GM18511 (cell line): ENCODE data around the gene HOOK1.
"Not testable (repeated sequence)": the region's sequence is repeated elsewhere in the genome, so short reads cannot be mapped to it uniquely, and the experiment has no call there.

Experiments used
- ATAC-seq: cut with Tn5 transposase; IDR thresholded peaks from one replicate; pipeline ENCODE4 v1.9.1; 2021; ENCODE audit warnings: mild to moderate bottlenecking, moderate library complexity; ENCODE audit not compliant: unreplicated experiment

Gene HOOK1

GRCh38 chr1:59819566-59820438, 5.1 kb downstream of the HOOK1 start:
- ATAC-seq: peak; percentile 68

GRCh38 chr1:59827055-59827643, 12.4 kb downstream of the HOOK1 start:
- ATAC-seq: no peak

GRCh38 chr1:59828160-59828559, 13.4 kb downstream of the HOOK1 start:
- no peak for ATAC-seq

GRCh38 chr1:59831529-59831928, 16.8 kb downstream of the HOOK1 start:
- no peak for ATAC-seq

GRCh38 chr1:59833022-59833421, 18.3 kb downstream of the HOOK1 start:
- ATAC-seq: no peak

GRCh38 chr1:59833991-59834390, 19.2 kb downstream of the HOOK1 start:
- no peak for ATAC-seq

- not testable (repeated sequence) for ATAC-seq
These were observed 23.1 kb downstream of the HOOK1 start for GRCh38 chr1:59837857-59838256.

- ATAC-seq: no peak
These were observed 30.3 kb downstream of the HOOK1 start for GRCh38 chr1:59845091-59845490.

GRCh38 chr1:59846209-59846894, 31.6 kb downstream of the HOOK1 start:
- no peak for ATAC-seq

- ATAC-seq: no peak
These were observed 32.1 kb downstream of the HOOK1 start for GRCh38 chr1:59846895-59847282.

GRCh38 chr1:59852117-59852516, 37.4 kb downstream of the HOOK1 start:
- ATAC-seq: no peak

- ATAC-seq: not testable (repeated sequence)
These were observed 40.5 kb downstream of the HOOK1 start for GRCh38 chr1:59855297-59855696.

GRCh38 chr1:59856725-59857338, 42.1 kb downstream of the HOOK1 start:
- ATAC-seq: no peak

- no peak for ATAC-seq
These were observed 43.1 kb downstream of the HOOK1 start for GRCh38 chr1:59857679-59858354.

GRCh38 chr1:59866462-59866861, 51.7 kb downstream of the HOOK1 start:
- ATAC-seq: no peak

GRCh38 chr1:59871746-59872145, 57.0 kb downstream of the HOOK1 start:
- no peak for ATAC-seq

- ATAC-seq: no peak
These were observed 62.4 kb downstream of the HOOK1 start for GRCh38 chr1:59877108-59877682.

GRCh38 chr1:59878370-59878769, 63.6 kb downstream of the HOOK1 start:
- ATAC-seq: no peak

- peak; percentile 54 for ATAC-seq
These were observed 64.8 kb downstream of the HOOK1 start for GRCh38 chr1:59879574-59879973.

- ATAC-seq: no peak
These were observed 65.3 kb downstream of the HOOK1 start for GRCh38 chr1:59879996-59880505.
